ENCODE data around the gene KCNQ1OT1. TPM values are rescaled to one million over a fixed set of nuclear protein-coding genes. Genes with fewer than 3 reads are reported as not detected.

KCNQ1OT1 gene
- total and polyA plus RNA-seq, 9 of the 15 experiments (the other 6 are each of a cell fraction or from before 2014, with no cell fraction given), result 0.04 to 2.3 (median 0.74) TPM

DNA sequence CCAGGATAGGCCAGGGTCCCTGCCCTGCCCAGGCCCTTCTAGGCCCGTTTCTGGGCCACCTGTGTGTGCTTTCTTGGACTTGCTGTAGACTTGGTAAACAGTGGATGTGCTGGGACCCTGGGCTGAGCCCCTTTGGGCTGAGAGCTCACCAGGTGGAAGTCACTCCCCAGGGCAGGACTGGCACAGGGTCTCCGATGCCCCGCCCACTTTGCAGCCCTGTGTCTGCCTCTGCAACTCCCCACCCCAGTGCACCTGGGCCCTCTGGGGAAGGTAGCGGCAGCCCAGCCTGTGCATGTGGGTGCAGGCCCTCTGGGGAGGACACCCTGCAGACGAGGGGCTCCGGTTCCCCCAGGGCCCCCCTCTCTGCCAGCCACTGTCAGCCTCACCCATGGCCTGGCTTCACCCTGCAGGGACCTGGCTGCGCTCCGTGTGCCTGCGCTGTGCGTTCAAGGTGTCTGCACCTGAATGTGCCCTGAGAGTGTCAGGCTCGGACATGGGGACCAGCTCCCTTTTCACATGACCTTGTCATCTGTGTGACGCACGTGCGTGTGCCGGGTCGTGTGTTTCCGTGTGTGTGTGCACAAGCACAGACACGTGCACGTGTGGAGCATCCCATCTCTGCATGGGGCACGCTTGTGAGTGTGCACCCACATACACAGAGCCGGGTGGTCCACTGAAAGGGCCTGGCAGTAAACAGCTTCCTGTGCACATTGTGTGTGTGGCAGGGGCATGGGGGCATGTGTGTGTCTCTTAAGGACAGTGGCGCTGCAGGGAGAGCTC, 118.5 kb downstream of the KCNQ1OT1 start:
- ATAC-seq, result no peak
- no peak for FAIRE-seq
- TF ChIP-seq, protein P1, sequence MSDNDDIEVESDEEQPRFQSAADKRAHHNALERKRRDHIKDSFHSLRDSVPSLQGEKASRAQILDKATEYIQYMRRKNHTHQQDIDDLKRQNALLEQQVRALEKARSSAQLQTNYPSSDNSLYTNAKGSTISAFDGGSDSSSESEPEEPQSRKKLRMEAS (CRISPR knock-in tag; IDR thresholded peaks at IDR 0.05), result peak; percentile 34; the same call in 1 of the 2 replicates
- TF ChIP-seq STAT5B (CRISPR knock-in tag; IDR thresholded peaks at IDR 0.05), result no peak
- TF ChIP-seq PHF20 (IDR thresholded peaks at IDR 0.05; ENCODE audit: partially characterized antibody), result no peak
- TF ChIP-seq BHLHE40 (IDR thresholded peaks at IDR 0.05; ENCODE audit: low read length), result peak; percentile 33; the same call in 1 of the 2 replicates

More for the DNA sequence above, 118.5 kb downstream of the KCNQ1OT1 start:
- Histone ChIP-seq H3K79me2 (ENCODE audit: control insufficient read depth, insufficient read depth, low read length) (no peaks in the 10 kb centered on the region), H3K9me1 (ENCODE audit: control insufficient read depth, insufficient read depth, low read length) (no peaks in the 10 kb centered on the region), H3K36me3 (ENCODE audit: control insufficient read depth, insufficient read depth, low read length) (no peaks in the 10 kb centered on the region), H3K9me3 (replicated peaks; ENCODE audit: control insufficient read depth, insufficient read depth, low read depth, low read length) (no peaks in the 10 kb centered on the region), H4K20me1 (replicated peaks; ENCODE audit: control insufficient read depth, insufficient read depth, low read length) (peaks cover 10% of the 10 kb centered on the region; the same call in 1 of the 2 replicates), H2AFZ (ENCODE audit: low read depth, low read length) (no peak overlapping the region), H3K9ac (ENCODE audit: insufficient read depth in 1 of 2, low read depth in 2 of 2, low read length in 2 of 2) (no peak overlapping the region; a peak in 1 of 4 replicates), H3K4me1 (replicated peaks in 1 of 2; ENCODE audit: control insufficient read depth in 2 of 2, insufficient read depth in 2 of 2, low read length in 2 of 2) (peaks cover 0 to 51% of the 10 kb centered on the region in 2 experiments; a peak in 2 of 5 replicates), H3K4me3 (no peak overlapping the region), H3K27ac (ENCODE audit: extremely low read depth, low read depth, low read length) (no peak overlapping the region), H3K27me3 (ENCODE audit: control insufficient read depth in 2 of 2, insufficient read depth in 2 of 2, low read length in 2 of 2) (peaks cover 4 to 59% of the 10 kb centered on the region in 2 experiments; a peak in 4 of 5 replicates), H3K4me2 (ENCODE audit: insufficient read depth, low read length) (no peak overlapping the region)
- ChIA-PET CTCF (ENCODE audit: low intra/inter-chr PET ratio) (no interaction called here), POLR2A (no interaction called here)
- 7% methylated on average over 20 of the region's 22 CpGs for WGBS (ENCODE audit: insufficient coverage, low coverage, missing lambda C conversion rate)
- DNase-seq (ENCODE audit: extremely low read depth in 1 of 4, low spot score in 3 of 4), result no peak
- no TSS peak for BruUV-seq (replicated peaks)
- in situ Hi-C loops (cut with MboI) (no loop called here), intact Hi-C loops (cut with micrococcal nuclease) (no loop called here)
